ENCODE data around the gene SREK1. TPM values are rescaled to one million over a fixed set of nuclear protein-coding genes. Genes with fewer than 3 reads are reported as not detected.
A peak's percentile ranks its signal among the peaks of the same experiment; 100 is the strongest.

Gene SREK1
- total RNA-seq, 1 experiment from 2014 or later, result 71.4 TPM

GRCh38 chr5:66164044-66164790, 20.1 kb downstream of the SREK1 start:
- no peak for DNase-seq (ENCODE audit: extremely low read depth, low read depth)

- no peak for DNase-seq (ENCODE audit: extremely low read depth, low read depth)
Measured at GRCh38 chr5:66168226-66168625, 24.1 kb downstream of the SREK1 start.

- DNase-seq (ENCODE audit: extremely low read depth, low read depth), result no peak
Measured at GRCh38 chr5:66169534-66169933, 25.4 kb downstream of the SREK1 start.

GRCh38 chr5:66170195-66170919, 26.3 kb downstream of the SREK1 start:
- DNase-seq (ENCODE audit: extremely low read depth, low read depth), result no peak

- DNase-seq (ENCODE audit: extremely low read depth, low read depth), result peak; percentile 41
Measured at GRCh38 chr5:66171349-66172344, 27.5 kb downstream of the SREK1 start.

GRCh38 chr5:66174338-66174737, 30.2 kb downstream of the SREK1 start:
- peak; percentile 17 for DNase-seq (ENCODE audit: extremely low read depth, low read depth)

- DNase-seq (ENCODE audit: extremely low read depth, low read depth), result no peak
Measured at GRCh38 chr5:66178799-66179198, 34.7 kb downstream of the SREK1 start.

- DNase-seq (ENCODE audit: extremely low read depth, low read depth), result no peak
Measured at GRCh38 chr5:66179297-66180051, 35.4 kb downstream of the SREK1 start.

GRCh38 chr5:66180282-66181155, 36.4 kb downstream of the SREK1 start:
- no peak for DNase-seq (ENCODE audit: extremely low read depth, low read depth)

- DNase-seq (ENCODE audit: extremely low read depth, low read depth), result no peak
Measured at GRCh38 chr5:66186108-66186507, 42.0 kb downstream of the SREK1 start.

- DNase-seq (ENCODE audit: extremely low read depth, low read depth), result no peak
Measured at GRCh38 chr5:66193419-66193818, 49.3 kb downstream of the SREK1 start.

GRCh38 chr5:66197764-66198405, 53.8 kb downstream of the SREK1 start:
- DNase-seq (ENCODE audit: extremely low read depth, low read depth), result no peak

GRCh38 chr5:66198837-66199236, 54.7 kb downstream of the SREK1 start:
- no peak for DNase-seq (ENCODE audit: extremely low read depth, low read depth)

- no peak for DNase-seq (ENCODE audit: extremely low read depth, low read depth)
Measured at GRCh38 chr5:66203531-66203930, 59.4 kb downstream of the SREK1 start.

GRCh38 chr5:66206465-66206864, 62.4 kb downstream of the SREK1 start:
- DNase-seq (ENCODE audit: extremely low read depth, low read depth), result no peak

- no peak for DNase-seq (ENCODE audit: extremely low read depth, low read depth)
Measured at GRCh38 chr5:66207800-66208561, 63.9 kb downstream of the SREK1 start.

- DNase-seq (ENCODE audit: extremely low read depth, low read depth), result peak; percentile 66
Measured at GRCh38 chr5:66209350-66209749, 65.2 kb downstream of the SREK1 start.

- DNase-seq (ENCODE audit: extremely low read depth, low read depth), result no peak
Measured at GRCh38 chr5:66209794-66210193, 65.7 kb downstream of the SREK1 start.

Data from NCI-H460 (cell line).